NCI-H1105 treated with DMSO at 0.1 percent for 48 hours (cell line): ENCODE results near the gene TEX10.
"Not testable (repeated sequence)": the region's sequence is repeated elsewhere in the genome, so short reads cannot be mapped to it uniquely, and the experiment has no call there.

Experiments used
- DNase-seq: peaks from one replicate; lab custom pipeline; 2025; lab: John Stamatoyannopoulos, UW

Gene TEX10

DNA sequence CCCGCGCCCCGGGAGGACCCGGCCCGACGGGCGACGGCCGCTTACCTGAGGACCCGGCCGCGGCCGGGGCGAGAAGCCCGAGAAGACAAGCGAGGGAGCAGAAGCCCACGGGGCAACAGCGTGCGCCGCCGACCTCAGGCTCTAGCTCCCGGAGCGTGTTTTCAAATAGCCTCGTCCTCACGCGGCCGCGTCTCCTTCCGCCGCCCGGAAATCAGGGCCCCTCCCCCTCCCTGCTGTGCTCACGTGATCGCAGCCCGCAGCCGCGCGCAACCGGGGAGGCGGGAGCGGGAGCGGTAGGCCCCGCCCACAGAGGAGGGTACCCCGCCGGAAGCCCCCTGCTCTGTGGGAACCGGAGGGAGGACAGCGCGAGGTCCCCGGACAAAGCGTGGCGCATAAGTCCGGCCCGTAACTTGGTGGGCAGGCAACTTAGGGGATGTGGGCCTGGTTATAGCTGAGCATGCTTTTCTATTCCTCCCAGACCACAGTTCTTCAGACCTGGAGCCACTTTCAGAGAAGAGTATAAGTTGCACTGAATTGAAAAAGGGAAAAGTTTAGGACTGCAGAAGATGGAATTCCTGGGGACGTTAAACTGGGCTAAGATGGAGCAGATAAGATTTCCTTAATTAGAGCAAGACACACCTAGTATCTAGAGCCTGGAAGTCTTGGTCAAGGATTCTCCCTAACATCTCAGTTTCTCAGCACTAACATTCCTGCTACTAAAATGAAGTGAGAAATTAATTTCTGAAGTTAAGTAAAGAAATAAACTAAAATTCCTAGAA, at the start of gene TEX10:
Gene TEX10, minus strand, starts transcription at position 216 of the 779 bp plus-strand sequence. CDS start 3,579 bp downstream, outside the sequence.
- peak; percentile 80 for DNase-seq

DNA sequence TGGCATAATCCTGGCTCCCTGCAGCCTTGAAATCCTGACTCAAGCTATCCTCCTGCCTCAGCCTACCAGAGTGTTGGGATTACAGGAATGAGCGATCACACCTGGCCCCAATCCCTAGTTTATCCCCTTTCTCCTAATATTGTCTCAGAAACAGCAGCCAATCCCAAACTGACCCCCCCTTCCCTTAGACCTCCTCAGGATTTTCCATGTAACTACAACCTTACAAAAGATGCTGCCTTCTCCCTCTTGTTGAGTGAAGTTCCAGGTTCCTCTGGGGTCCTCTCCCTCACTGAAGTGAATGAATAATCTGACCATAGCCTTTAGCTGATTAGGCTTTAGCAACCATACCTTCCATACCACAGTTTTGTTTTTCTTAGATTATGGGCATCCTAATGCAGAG, 48.3 kb upstream of the TEX10 start:
- DNase-seq = no peak

DNA sequence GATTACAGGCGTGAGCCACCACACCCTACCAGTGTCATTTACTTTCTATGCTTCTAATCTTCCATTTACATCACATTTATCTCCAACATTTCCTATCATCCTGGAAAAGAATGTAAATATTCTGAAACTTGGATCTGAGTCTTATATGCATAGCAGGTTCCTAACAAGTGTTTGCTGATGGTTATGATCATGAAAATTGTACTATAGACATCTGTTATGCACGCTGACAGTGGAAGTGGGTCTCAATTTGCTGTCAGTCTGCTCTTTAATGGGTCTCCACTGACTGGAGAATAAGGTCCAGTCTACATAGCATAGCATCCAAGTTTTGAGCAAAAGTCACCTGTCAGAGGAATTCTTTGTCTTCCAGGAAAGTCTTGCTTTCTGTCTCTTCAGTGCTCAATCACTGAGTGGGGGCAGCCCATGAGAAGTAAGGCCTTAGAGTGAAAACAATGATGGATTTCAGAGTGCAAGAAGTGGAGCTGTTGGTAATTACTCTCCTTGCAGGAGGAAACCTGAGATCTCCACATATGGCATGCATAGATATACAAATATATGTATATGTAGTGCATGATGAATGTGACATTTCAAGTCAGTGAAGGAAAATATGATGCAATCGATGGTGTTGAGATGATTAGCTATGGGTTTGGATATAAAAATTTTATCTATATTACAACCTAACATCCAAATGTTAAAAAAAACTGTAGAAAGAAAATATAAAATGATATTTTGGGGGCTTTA, 45.0 kb upstream of the TEX10 start:
- DNase-seq = no peak

DNA sequence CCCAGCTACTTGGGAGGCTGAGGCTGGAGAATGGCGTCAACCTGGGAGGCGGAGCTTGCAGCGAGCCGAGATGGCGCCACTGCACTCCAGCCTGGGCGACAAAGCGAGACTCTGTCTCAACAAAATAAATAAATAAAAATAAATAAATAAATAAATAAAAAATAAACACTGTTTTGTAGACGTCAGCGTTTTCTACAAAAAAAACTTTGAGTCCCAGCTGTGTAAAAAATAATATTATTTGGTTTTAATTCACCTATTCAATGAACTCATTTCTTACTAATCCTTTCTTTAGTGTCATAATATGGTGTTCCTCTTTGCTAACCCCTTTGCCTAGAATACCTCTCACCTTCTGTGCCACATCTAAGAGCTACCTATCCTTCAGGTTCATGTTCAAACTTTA, 44.0 kb upstream of the TEX10 start:
- no peak for DNase-seq

DNA sequence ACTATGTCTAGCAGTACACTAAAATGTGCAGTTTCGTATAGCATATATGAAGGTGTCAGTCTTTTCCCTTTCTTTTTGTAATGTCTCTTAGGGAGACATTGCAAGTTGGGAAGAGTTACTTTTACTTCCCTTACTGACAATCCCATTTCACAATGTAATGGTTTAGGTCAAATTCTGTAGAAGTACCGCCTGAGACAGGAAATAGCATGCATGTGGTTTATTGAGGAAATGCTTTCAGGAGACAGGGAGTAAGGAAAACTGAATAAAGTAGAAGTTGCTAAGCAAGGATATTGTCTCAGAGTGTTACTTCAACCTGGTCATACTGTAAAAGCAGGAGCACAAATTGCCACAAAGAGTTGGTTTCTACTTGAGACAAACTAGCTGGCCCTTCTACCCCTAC, 42.1 kb upstream of the TEX10 start:
- no peak for DNase-seq

DNA sequence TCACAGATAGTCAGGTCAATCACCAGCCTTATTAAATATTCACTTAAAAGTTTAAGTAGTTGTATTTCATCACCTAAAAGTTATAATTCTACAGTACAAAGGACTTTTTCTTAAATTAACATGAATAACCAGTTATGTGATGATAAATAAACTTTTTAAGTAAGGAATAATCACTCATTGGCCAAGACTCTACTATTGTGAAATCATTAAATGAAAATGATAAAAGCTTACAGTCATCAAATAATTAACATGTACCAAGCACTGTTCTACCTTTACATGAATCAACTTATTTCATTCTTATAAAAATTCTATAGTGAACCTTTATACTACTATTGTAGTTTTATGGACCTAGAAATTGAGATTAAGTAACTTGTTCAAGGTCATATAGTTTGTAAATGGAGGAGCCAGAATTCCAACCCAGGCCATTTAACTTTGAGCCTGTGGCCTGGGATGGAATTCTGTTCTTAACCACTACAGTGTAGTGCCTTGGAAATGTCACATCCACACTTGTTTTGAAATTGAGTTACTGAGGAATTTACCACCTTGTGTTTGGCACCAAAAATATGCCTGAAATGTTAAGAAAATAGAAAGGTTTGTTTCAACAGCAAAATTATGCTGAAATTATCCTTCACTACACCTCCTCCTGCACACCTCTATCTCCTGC, 41.4 kb upstream of the TEX10 start:
- no peak for DNase-seq

DNA sequence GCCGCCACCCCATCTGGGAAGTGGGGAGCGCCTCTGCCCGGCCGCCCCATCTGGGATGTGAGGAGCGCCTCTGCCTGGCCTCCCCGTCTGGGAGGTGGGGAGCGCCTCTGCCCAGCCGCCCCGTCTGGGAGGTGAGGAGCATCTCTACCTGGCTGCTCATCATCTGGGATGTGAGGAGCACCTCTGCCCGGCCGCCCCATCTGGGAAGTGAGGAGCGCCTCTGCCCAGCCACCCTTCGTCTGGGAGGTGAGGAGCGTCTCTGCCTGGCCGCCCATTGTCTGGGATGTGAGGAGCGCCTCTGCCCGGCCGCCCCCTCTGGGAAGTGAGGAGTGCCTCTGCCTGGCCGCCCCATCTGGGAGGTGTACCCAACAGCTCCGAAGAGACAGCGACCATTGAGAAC, 40.2 kb upstream of the TEX10 start:
- not testable (repeated sequence) for DNase-seq

DNA sequence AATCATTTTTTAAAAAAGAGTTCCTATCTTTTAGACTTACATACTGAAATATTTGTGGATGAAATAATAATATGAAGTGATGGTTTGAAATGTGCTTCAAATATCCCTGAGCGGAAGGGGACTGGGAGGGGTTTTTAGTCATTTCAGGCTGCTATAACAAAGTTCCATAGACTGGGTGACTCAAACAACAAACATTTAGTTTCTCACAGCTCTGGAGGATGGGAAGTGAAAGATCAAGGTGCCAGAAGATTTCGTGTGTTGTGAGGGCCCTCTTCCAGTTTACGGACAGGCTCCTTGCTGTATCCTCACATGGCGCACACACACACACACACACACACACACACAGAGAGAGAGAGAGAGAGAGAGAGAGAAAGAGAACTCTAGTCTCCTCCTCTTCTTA, 27.1 kb upstream of the TEX10 start:
- DNase-seq = no peak

DNA sequence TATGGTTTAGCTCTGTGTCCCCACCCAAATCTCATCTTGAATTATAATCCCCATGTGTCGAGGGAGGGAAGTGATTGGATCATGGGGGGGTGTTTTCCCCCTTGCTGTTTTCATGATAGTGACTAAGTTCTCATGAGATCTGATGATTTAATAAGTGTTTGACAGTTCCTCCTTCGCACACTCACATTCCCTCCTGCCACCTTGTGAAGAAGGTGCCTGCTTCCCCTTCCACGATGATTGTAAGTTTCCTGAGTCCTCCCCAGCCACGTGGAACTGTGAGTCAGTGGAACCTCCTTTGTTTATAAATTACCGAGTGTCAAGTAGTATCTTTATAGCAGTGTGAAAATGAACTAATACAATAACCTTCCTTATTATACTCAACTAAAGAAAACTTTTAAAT, 24.3 kb upstream of the TEX10 start:
- DNase-seq = no peak

DNA sequence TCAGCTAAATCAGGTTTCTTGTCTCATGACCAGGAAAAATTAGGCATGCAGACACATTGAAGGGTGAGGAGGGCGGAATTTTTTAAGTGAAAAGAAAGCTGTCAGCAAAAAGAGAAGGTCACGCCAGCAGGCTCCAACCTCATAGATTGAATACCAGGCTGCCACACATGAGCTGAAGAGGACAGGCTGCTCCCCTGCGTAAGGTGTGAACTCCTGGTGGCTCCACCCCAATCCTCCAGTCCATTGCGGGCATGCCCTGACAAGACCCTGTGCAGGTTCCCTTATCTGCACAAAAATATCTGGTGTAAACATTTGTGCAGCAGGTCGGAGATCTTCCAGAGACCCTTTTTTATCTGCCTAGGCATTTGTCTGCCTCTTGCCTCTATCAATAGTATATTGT, 22.9 kb upstream of the TEX10 start:
- DNase-seq = no peak

DNA sequence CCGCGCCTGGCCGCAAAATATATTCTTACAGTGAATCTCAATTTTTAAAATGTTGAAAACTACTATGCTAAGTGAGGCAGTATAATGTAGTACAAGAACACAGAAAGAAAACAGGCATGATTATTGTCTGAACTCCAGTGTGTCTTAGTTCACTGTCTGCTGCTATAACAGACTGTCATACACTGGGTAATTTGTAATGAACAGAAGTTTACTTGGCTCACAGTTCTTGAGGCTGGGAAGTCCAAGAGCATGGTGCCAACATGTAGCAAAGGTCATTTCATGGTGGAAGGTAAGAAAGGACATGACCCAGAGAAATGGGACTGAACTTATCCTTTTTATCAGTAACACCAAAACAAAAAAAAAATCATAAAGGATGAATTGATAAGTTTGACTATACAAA, 19.9 kb upstream of the TEX10 start:
- no peak for DNase-seq

DNA sequence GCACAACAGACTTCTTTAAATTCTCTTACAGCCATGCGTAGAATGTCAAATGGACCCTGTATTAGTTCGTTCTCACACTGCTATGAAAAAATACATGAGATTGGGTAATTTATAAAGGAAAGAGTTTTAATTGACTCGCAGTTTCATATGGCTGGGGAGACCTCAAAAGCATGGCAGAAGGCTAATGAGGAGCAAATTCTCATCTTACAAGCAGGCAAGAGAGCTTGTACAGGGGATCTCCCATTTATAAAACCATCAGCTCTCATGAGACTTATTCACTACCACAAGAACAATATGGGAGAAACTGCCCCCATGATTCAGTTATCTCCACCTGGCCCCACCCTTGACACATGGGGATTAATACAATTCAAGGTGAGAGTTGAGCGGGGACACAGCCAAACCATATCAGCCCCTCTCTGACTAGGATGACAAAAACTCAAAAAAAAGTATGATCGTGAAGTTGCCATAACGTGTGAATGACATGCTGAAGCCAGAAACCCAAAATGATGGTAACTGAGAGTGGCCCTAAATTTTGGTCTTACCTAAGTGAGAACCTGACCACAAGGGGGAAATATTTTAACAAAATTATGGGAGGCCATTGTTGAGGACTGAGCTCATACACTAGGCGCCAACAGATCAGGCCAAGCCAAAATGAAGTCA, 17.5 kb upstream of the TEX10 start:
- DNase-seq = no peak

DNA sequence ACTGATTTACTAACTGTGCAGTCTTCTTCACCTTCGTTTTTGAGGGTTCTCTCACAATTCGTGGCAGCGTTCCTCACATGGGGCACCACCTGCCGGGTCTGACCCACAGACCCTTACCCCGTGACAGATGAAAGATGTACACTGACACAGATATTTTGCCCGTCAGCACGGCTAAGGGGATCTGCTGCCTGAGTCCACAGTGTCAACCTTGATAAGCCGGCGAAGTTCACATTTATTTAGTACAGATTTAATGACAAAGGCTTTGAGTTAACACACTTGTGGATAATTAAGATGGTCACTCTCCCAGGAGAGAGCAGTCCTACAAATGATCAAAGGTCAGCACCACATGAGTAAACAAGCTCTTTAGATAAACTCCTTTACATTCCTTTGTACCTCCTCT, 15.9 kb upstream of the TEX10 start:
- DNase-seq = no peak

DNA sequence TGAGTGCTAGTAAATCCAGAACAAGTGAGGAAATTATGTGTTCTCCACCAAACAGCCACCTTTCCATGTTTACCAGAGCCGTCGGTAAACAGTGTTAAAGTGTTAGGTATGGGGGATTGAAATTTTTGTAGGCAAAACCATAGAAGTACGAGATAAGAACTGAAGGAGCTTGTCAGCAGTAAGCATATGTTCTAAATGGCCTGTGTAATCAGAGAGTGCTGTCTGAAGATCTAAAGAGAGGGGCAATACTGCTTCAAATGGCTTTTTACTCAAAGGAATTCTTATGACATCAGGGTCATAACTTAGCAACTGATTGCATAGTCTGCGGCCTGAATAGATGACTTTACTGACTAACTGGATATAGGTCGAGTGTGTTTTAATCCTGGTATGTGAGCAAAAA, 13.4 kb upstream of the TEX10 start:
- DNase-seq = no peak

DNA sequence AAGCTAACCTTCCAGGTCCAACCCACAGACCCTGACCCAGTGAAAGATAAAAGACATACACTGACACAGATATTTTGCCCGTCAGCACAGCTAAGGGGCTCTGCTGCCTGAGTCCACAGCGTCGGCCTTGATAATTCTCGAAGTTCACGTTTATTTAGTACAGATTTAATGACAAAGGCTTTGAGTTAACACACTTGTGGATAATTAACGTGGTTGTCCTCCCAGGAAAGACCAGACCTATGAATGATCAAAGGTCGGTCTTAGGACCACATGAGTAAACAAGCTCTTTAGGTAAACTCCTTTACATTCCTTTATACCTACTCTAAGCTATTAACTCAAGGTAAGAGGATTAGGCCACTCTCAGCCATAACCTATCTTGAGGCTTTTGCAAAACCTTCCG, 11.3 kb upstream of the TEX10 start:
- DNase-seq = no peak

DNA sequence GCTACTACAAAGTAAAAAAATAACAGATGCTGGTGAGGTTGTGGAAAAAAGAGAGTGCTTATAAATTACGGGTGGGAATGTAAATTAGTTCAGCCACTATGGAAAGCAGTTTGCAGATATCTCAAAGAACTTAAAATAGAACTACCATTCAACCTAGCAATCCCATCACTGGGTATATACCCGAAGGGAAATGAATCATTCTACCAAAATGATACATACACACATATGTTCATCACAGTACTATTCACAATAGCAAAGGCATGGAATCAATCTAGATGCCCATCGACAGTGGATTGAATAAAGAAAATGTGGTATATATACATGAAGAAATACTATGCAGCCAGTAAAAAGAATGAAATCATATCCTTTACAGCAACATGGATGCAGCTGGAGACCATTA, 6.3 kb upstream of the TEX10 start:
- DNase-seq = no peak

DNA sequence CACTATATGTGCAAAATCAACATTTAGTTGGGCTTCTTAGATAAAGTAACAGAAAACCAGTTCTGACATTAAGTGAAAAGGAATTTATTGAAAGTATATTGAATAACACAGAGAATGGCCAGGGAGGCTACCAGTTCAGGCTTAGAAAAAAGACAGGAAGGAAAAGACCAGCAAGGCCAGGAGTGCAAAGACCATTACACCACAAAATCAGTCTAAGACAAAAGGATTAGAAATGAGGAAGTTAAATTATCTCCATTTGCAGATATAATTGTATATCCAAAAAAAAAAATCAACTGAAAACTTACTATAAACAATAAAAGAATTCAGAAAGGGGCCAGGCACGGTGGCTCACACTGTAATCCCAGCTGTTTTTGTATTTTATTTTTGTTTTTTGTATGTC, 4.8 kb upstream of the TEX10 start:
- no peak for DNase-seq

DNA sequence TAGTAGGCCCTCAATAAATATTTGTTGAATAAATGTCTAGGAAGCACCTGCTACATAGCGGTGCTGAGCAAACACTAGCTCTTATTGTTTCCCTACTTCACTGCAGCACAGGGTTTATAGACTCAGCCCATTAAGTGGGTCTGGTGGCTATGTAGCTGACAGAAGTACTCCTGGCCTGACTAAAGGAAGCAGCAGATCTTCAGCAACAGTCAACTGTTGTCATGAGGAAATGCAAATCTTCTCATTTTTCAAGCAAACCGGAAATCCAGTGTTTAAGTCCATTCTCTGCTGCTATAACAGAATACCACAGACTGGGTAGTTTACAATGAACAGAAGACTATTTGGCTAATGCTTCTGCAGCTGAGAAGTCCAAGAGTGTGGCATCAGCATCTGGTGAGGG, 2.8 kb upstream of the TEX10 start:
- no peak for DNase-seq

DNA sequence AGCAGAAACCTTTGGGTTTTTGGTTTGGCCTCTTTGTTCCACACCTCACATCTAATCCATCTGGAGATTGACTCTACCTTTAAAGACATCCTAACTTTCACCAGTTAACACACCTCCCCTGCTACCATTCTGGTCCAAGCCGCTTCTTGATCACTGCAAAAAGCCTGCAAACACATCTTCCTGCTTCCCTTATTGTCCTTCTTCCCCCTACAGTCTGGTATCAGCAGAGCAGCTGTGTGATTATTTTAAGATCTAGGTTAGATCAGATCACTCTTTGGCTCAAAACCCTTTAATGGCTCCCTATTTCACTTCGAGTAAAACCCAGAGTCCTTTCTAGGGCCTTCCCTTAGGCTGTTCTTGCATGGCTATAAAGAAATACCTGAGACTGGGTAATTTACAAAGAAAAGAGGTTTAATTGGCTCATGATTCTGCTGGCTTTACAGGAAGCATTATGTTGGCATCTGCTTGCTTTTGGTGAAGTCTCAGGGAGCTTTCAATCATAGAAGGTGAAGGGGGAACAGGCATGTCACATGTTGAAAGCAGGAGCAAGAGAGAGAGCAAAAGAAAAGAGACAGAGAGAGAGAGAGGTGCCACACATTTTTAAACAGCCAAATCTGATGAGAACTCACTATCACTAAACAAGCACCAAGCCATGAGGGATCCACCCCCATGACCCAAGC, 1.5 kb upstream of the TEX10 start:
- DNase-seq = no peak

DNA sequence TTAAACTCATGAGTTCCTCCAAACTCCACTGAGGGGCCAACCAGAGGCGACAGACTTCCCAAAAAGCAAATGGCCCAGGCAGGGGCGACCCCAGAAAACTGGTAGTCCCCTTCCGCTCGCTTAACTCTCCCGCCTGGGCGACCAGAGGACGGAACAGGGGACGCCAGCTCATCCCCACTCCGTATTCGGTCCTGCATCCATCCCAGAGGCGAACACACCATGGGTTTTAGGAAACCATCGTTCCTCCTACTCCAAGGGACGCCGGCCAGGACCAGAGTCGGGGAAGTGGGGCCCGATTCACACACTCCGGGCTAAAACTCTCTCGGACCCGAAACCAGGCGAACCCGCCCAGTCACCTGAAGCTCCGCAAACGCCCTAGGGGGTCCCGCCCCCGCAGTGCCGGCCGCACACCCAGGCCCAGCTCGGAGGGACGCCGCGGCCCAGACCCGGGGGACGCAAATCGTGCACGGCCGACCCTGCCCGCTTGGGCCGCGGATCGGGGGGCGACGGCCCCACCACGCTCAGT, 478 bp downstream of the TEX10 start:
- DNase-seq = no peak

DNA sequence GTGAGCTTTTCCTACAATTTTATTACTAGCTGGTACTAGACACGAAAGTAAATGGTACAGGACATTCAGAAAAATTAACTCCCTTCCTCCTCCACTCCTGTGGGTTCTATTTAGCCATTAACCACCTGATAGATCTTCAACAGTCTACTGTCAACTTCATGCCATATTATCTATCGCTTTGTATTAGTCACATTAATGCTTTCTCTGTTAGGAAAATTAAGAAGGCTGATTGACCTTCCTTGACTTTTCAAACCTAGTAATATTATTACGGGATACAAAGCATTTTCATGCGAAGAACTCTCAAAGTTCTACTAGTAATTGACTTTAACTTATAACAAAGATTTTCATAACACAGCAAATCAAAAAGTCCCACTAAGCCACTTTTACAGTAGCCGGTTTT, 1.2 kb downstream of the TEX10 start:
- DNase-seq = no peak

DNA sequence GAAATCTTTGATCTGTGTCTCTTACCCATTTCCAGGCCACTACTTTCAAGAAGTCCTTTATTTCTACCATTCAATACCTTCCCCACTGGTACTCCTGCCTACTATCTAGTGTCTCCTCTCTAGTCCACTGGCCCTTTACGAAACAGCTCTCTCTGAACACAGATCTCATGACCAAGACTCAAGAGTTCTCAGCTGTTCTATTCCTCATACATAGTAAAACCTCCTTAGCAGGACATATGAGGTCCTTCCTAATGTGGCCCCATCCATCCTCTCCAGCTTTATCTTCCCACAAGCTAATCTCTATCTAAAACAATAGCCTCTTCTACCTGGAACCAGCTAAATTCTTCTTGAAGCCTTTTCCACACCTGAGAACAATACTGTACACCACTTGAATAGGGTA, 2.6 kb downstream of the TEX10 start:
- no peak for DNase-seq
